Amniotic epithelial cell (primary cell): ENCODE results near the gene USP17L13.
"Not testable (repeated sequence)": the region's sequence is repeated elsewhere in the genome, so short reads cannot be mapped to it uniquely, and the experiment has no call there.

Source experiments
- DNase-seq: peaks from one replicate; pipeline ENCODE4 v3.0.0-alpha.2; 2010; ENCODE audit warnings: low read depth

Gene USP17L13, protein sequence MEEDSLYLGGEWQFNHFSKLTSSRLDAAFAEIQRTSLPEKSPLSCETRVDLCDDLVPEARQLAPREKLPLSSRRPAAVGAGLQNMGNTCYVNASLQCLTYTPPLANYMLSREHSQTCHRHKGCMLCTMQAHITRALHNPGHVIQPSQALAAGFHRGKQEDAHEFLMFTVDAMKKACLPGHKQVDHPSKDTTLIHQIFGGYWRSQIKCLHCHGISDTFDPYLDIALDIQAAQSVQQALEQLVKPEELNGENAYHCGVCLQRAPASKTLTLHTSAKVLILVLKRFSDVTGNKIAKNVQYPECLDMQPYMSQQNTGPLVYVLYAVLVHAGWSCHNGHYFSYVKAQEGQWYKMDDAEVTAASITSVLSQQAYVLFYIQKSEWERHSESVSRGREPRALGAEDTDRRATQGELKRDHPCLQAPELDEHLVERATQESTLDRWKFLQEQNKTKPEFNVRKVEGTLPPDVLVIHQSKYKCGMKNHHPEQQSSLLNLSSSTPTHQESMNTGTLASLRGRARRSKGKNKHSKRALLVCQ

DNA sequence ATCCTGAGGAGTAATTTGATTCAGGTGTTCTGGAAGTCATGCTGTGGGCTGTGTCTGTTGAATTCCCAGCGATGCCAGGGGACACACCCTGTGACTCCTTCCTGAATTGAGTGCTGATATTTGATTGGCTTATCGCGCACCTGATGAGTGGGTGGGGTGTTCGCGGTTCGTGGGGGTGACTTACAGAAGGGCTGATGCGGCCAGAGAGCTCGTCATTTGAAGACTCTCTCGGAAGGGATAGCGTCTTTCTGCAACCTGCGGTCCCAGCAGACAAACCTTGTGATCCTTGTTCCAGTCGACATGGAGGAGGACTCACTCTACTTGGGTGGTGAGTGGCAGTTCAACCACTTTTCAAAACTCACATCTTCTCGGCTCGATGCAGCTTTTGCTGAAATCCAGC is at the start of gene USP17L13:
USP17L13 (plus strand) TSS at position 301 of the 400 bp plus-strand sequence; CDS start at position 301, 0 bp downstream.
- DNase-seq = not testable (repeated sequence)

DNA sequence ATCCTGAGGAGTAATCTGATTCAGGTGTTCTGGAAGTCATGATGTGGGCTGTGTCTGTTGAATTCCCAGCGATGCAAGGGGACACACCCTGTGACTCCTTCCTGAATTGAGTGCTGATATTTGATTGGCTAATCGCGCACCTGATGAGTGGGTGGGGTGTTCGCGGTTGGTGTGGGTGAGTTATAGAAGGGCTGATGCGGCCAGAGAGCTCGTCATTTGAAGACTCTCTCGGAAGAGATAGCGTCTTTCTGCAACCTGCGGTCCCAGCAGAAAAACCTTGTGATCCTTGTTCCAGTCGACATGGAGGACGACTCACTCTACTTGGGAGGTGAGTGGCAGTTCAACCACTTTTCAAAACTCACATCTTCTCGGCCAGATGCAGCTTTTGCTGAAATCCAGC is 14.3 kb upstream of the USP17L13 start, which contains the start of gene USP17L10:
USP17L10 (plus strand) TSS at position 301 of the 400 bp plus-strand sequence; CDS start at position 301, 0 bp downstream.
- DNase-seq = not testable (repeated sequence)

DNA sequence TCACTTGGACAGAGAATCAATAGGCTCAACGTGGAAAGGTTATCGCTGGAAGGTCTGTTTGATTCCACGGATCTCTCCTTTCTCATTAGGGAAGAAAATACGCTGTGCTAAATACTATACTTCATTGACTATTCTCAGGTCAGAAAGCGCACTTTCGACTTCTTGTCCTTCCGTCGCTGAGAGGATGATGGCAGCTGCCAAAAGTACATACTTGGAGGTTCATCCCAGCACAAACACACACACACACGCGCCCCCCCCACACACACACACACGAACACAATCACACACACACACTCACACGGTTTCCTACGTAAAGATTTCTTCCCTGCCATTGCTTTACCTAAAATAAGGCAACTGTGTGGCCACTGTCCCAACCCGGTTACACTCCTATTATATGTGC is 10.0 kb upstream of the USP17L13 start:
- not testable (repeated sequence) for DNase-seq

DNA sequence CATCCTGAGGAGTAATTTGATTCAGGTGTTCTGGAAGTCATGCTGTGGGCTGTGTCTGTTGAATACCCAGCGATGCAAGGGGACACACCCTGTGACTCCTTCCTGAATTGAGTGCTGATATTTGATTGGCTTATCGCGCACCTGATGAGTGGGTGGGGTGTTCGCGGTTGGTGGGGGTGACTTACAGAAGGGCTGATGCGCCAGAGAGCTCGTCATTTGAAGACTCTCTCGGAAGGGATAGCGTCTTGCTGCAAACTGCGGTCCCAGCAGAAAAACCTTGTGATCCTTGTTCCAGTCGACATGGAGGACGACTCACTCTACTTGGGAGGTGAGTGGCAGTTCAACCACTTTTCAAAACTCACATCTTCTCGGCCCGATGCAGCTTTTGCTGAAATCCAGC is 9.6 kb upstream of the USP17L13 start, which contains the start of gene USP17L11:
USP17L11 (plus strand) TSS at position 301 of the 400 bp plus-strand sequence; CDS start at position 301, 0 bp downstream.
- not testable (repeated sequence) for DNase-seq

DNA sequence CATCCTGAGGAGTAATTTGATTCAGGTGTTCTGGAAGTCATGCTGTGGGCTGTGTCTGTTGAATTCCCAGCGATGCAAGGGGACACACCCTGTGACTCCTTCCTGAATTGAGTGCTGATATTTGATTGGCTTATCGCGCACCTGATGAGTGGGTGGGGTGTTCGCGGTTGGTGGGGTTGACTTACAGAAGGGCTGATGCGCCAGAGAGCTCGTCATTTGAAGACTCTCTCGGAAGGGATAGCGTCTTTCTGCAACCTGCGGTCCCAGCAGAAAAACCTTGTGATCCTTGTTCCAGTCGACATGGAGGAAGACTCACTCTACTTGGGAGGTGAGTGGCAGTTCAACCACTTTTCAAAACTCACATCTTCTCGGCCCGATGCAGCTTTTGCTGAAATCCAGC is 4.8 kb upstream of the USP17L13 start, which contains the start of gene USP17L12:
USP17L12 (plus strand) TSS at position 301 of the 400 bp plus-strand sequence; CDS start at position 301, 0 bp downstream.
- DNase-seq = not testable (repeated sequence)

DNA sequence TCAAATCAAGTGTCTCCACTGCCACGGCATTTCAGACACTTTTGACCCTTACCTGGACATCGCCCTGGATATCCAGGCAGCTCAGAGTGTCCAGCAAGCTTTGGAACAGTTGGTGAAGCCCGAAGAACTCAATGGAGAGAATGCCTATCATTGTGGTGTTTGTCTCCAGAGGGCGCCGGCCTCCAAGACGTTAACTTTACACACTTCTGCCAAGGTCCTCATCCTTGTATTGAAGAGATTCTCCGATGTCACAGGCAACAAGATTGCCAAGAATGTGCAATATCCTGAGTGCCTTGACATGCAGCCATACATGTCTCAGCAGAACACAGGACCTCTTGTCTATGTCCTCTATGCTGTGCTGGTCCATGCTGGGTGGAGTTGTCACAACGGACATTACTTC is 5.6 kb downstream of the USP17L13 start:
- DNase-seq = not testable (repeated sequence)

DNA sequence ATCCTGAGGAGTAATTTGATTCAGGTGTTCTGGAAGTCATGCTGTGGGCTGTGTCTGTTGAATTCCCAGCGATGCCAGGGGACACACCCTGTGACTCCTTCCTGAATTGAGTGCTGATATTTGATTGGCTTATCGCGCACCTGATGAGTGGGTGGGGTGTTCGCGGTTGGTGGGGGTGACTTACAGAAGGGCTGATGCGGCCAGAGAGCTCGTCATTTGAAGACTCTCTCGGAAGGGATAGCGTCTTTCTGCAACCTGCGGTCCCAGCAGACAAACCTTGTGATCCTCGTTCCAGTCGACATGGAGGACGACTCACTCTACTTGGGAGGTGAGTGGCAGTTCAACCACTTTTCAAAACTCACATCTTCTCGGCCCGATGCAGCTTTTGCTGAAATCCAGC is 9.4 kb downstream of the USP17L13 start, which contains the start of gene USP17L15:
USP17L15 (plus strand) TSS at position 301 of the 400 bp plus-strand sequence; CDS start at position 301, 0 bp downstream.
- not testable (repeated sequence) for DNase-seq

DNA sequence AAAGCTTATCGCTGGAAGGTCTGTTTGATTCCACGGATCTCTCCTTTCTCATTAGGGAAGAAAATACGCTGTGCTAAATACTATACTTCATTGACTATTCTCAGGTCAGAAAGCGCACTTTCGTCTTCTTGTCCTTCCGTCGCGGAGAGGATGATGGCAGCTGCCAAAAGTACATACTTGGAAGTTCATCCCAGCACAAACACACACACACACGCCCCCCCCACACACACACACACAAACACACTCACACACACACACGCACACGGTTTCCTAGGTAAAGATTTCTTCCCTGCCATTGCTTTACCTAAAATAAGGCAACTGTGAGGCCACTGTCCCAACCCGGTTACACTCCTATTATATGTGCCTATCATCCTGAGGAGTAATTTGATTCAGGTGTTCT is 13.8 kb downstream of the USP17L13 start:
- DNase-seq = not testable (repeated sequence)

DNA sequence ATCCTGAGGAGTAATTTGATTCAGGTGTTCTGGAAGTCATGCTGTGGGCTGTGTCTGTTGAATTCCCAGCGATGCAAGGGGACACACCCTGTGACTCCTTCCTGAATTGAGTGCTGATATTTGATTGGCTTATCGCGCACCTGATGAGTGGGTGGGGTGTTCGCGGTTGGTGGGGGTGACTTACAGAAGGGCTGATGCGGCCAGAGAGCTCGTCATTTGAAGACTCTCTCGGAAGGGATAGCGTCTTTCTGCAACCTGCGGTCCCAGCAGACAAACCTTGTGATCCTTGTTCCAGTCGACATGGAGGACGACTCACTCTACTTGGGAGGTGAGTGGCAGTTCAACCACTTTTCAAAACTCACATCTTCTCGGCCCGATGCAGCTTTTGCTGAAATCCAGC is 18.9 kb downstream of the USP17L13 start, which contains the start of gene USP17L17:
USP17L17 (plus strand) TSS at position 301 of the 400 bp plus-strand sequence; CDS start at position 301, 0 bp downstream.
- DNase-seq = not testable (repeated sequence)

DNA sequence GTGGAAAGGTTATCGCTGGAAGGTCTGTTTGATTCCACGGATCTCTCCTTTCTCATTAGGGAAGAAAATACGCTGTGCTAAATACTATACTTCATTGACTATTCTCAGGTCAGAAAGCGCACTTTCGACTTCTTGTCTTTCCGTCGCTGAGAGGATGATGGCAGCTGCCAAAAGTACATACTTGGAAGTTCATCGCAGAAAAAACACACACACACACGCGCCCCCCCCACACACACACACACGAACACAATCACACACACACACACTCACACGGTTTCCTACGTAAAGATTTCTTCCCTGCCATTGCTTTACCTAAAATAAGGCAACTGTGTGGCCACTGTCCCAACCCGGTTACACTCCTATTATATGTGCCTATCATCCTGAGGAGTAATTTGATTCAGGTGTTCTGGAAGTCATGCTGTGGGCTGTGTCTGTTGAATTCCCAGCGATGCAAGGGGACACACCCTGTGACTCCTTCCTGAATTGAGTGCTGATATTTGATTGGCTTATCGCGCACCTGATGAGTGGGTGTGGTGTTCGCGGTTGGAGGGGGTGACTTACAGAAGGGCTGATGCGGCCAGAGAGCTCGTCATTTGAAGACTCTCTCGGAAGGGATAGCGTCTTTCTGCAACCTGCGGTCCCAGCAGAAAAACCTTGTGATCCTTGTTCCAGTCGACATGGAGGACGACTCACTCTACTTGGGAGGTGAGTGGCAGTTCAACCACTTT is 23.4 kb downstream of the USP17L13 start, which contains the start of gene USP17L18:
USP17L18 (plus strand) TSS at position 678 of the 728 bp plus-strand sequence; CDS start at position 678, 0 bp downstream.
- DNase-seq = peak; percentile 0

DNA sequence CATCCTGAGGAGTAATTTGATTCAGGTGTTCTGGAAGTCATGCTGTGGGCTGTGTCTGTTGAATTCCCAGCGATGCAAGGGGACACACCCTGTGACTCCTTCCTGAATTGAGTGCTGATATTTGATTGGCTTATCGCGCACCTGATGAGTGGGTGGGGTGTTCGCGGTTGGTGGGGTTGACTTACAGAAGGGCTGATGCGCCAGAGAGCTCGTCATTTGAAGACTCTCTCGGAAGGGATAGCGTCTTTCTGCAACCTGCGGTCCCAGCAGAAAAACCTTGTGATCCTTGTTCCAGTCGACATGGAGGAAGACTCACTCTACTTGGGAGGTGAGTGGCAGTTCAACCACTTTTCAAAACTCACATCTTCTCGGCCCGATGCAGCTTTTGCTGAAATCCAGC is 28.4 kb downstream of the USP17L13 start, which contains the start of gene USP17L19:
USP17L19 (plus strand) TSS at position 301 of the 400 bp plus-strand sequence; CDS start at position 301, 0 bp downstream.
- DNase-seq = not testable (repeated sequence)

DNA sequence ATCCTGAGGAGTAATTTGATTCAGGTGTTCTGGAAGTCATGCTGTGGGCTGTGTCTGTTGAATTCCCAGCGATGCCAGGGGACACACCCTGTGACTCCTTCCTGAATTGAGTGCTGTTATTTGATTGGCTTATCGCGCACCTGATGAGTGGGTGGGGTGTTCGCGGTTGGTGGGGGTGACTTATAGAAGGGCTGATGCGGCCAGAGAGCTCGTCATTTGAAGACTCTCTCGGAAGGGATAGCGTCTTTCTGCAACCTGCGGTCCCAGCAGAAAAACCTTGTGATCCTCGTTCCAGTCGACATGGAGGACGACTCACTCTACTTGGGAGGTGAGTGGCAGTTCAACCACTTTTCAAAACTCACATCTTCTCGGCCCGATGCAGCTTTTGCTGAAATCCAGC is 33.1 kb downstream of the USP17L13 start, which contains the start of gene USP17L20:
USP17L20 (plus strand) TSS at position 301 of the 400 bp plus-strand sequence; CDS start at position 301, 0 bp downstream.
- not testable (repeated sequence) for DNase-seq

DNA sequence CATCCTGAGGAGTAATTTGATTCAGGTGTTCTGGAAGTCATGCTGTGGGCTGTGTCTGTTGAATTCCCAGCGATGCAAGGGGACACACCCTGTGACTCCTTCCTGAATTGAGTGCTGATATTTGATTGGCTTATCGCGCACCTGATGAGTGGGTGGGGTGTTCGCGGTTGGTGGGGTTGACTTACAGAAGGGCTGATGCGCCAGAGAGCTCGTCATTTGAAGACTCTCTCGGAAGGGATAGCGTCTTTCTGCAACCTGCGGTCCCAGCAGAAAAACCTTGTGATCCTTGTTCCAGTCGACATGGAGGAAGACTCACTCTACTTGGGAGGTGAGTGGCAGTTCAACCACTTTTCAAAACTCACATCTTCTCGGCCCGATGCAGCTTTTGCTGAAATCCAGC is 37.9 kb downstream of the USP17L13 start, which contains the start of gene USP17L21:
USP17L21 (plus strand) TSS at position 301 of the 400 bp plus-strand sequence; CDS start at position 301, 0 bp downstream.
- DNase-seq = not testable (repeated sequence)

DNA sequence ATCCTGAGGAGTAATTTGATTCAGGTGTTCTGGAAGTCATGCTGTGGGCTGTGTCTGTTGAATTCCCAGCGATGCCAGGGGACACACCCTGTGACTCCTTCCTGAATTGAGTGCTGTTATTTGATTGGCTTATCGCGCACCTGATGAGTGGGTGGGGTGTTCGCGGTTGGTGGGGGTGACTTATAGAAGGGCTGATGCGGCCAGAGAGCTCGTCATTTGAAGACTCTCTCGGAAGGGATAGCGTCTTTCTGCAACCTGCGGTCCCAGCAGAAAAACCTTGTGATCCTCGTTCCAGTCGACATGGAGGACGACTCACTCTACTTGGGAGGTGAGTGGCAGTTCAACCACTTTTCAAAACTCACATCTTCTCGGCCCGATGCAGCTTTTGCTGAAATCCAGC is 42.6 kb downstream of the USP17L13 start, which contains the start of gene USP17L22:
USP17L22 (plus strand) TSS at position 301 of the 400 bp plus-strand sequence; CDS start at position 301, 0 bp downstream.
- not testable (repeated sequence) for DNase-seq

DNA sequence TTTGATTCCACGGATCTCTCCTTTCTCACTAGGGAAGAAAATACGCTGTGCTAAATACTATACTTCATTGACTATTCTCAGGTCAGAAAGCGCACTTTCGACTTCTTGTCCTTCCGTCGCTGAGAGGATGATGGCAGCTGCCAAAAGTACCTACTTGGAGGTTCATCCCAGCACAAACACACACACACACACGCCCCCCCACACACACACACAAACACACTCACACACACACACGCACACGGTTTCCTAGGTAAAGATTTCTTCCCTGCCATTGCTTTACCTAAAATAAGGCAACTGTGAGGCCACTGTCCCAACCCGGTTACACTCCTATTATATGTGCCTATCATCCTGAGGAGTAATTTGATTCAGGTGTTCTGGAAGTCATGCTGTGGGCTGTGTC is 47.0 kb downstream of the USP17L13 start:
- DNase-seq = not testable (repeated sequence)
